Right lobe of liver (tissue), 4 donors: Measurements from ENCODE around the gene SSC5D.

Source experiments
- CTCF ChIP-seq, 4 donors: fragments of 200-600 bp in 3 of 4; fragments of 450-650 bp in 1 of 4; IDR thresholded peaks; one replicate each; pipeline versions ENCODE4 v1.5.1 to v1.8.0; 2016 to 2022; ENCODE audit warnings: antibody characterized with exemption in 4 of 4, mild to moderate bottlenecking in 2 of 4
- POLR2A ChIP-seq: fragments of 450-650 bp; IDR thresholded peaks from one replicate; pipeline ENCODE4 v1.6.1; 2017; ENCODE audit warnings: antibody characterized with exemption, mild to moderate bottlenecking
- donor health status: DM: no; HTN: no; CAD: no.
- donor health status: DM: no; HTN: no; CAD: no.
- donor health status: DM: no; HTN: yes; CAD: no.

GRCh38 chr19:55446060-55446459, 42.2 kb upstream of the SSC5D start:
- TF ChIP-seq CTCF (IDR thresholded peaks at IDR 0.05), result no peak
- TF ChIP-seq POLR2A, result no peak
